Left lobe of liver (tissue), 2 donors: ENCODE data around the gene TEX29. TPM values are rescaled to one million over a fixed set of nuclear protein-coding genes. Genes with fewer than 3 reads are reported as not detected.

Experiments used
- ATAC-seq: fragments of 200-7000 bp; cut with Tn5 transposase; one replicate; pipeline ENCODE4 v1.9.1; 2020; ENCODE audit warnings: mild to moderate bottlenecking, moderate library complexity
- DNase-seq: peaks from one replicate; pipeline ENCODE4 v3.0.0-alpha.2; 2020; ENCODE audit warnings: low spot score
- total RNA-seq: library from RNA; stranded (reverse); gene quantifications from one replicate; pipeline ENCODE4 v1.2.1, GENCODE V29; 2021
- donor health status: DM: no; HTN: no; CAD: no; lungs with moderate emphysema.
- donor health status: DM: no; HTN: yes; CAD: no.

TEX29 gene
- total RNA-seq, 1 donor from 2014 or later: 0.53 TPM

GRCh38 chr13:111365149-111366005, 44.9 kb downstream of the TEX29 start:
- no peak for DNase-seq
- no peak for ATAC-seq

GRCh38 chr13:111367340-111367739, 46.9 kb downstream of the TEX29 start:
- ATAC-seq (no peak), DNase-seq (no peak)

- DNase-seq (no peak), ATAC-seq (no peak)
These were observed 47.6 kb downstream of the TEX29 start for GRCh38 chr13:111368091-111368490.

- no peak for ATAC-seq
These were observed 49.7 kb downstream of the TEX29 start for GRCh38 chr13:111370147-111370546.

GRCh38 chr13:111370570-111371535, 50.4 kb downstream of the TEX29 start:
- DNase-seq (no peak), ATAC-seq (no peak)

More at GRCh38 chr13:111370147-111370546, 49.7 kb downstream of the TEX29 start:
- DNase-seq: no peak

GRCh38 chr13:111371720-111372119, 51.3 kb downstream of the TEX29 start:
- ATAC-seq: no peak
- no peak for DNase-seq

- no peak for ATAC-seq
- no peak for DNase-seq
These were observed 52.4 kb downstream of the TEX29 start for GRCh38 chr13:111372651-111373425.

- DNase-seq: no peak
- no peak for ATAC-seq
These were observed 53.0 kb downstream of the TEX29 start for GRCh38 chr13:111373486-111373885.

GRCh38 chr13:111380431-111380830, 60.0 kb downstream of the TEX29 start:
- no peak for DNase-seq
- no peak for ATAC-seq

- ATAC-seq (no peak), DNase-seq (no peak)
These were observed 62.0 kb downstream of the TEX29 start for GRCh38 chr13:111382411-111382810.

- no peak for ATAC-seq
- DNase-seq: no peak
These were observed 62.4 kb downstream of the TEX29 start for GRCh38 chr13:111382877-111383276.

- DNase-seq (no peak), ATAC-seq (no peak)
These were observed 63.4 kb downstream of the TEX29 start for GRCh38 chr13:111383591-111384440.

- ATAC-seq (no peak), DNase-seq (no peak)
These were observed 64.2 kb downstream of the TEX29 start for GRCh38 chr13:111384441-111385182.

GRCh38 chr13:111385183-111385857, 64.9 kb downstream of the TEX29 start:
- no peak for DNase-seq
- no peak for ATAC-seq

GRCh38 chr13:111387026-111387871, 66.8 kb downstream of the TEX29 start:
- DNase-seq (no peak), ATAC-seq (no peak)

GRCh38 chr13:111387945-111388600, 67.6 kb downstream of the TEX29 start:
- DNase-seq (no peak), ATAC-seq (no peak)

GRCh38 chr13:111388851-111389500, 68.5 kb downstream of the TEX29 start:
- ATAC-seq (no peak), DNase-seq (no peak)
